IMR-90 (cell line): ENCODE measurements around the gene RNF141. TPM values are rescaled to one million over a fixed set of nuclear protein-coding genes. Genes with fewer than 3 reads are reported as not detected.
A peak's percentile ranks its signal among the peaks of the same experiment; 100 is the strongest.

Experiments
- ATAC-seq: fragments of 200-7000 bp; cut with Tn5 transposase; 2 replicates; pipeline ENCODE4 v1.9.1; 2020; ENCODE audit warnings: low read depth, mild to moderate bottlenecking, moderate library complexity
- BruUV-seq: library from RNA; stranded (reverse); fragments of 400-500 nt; replicated peaks from 2 replicates; lab custom pipeline; 2021; lab: Mats Ljungman, UMichigan
- CTCF ChIA-PET: fragments of 300-600 bp; formaldehyde crosslinking; extraction: SDS; loops from one replicate; lab custom pipeline; 2021; ENCODE audit warnings: antibody characterized with exemption; lab: Yijun Ruan, JAX
- POLR2A ChIA-PET: fragments of 300-600 bp; sonication (Branson Sonifier 250); formaldehyde crosslinking; loops from one replicate; lab custom pipeline; 2022; ENCODE audit warnings: antibody characterized with exemption; ENCODE audit not compliant: unreplicated experiment; lab: Charles Lee
- DNase-seq: peaks from one replicate; pipeline ENCODE4 v3.0.0; 2013
- H2AFZ ChIP-seq: replicated peaks from 2 replicates; pipeline ENCODE3; 2013; ENCODE audit warnings: low read length, mild to moderate bottlenecking; ENCODE audit not compliant: poor library complexity
- H2AK5ac ChIP-seq: 2 replicates; pipeline ENCODE4 v1.6.1; 2013; ENCODE audit warnings: low read depth, low read length, inconsistent platforms
- H2AK9ac ChIP-seq: replicated peaks from 2 replicates; pipeline ENCODE3; 2013; ENCODE audit warnings: mild to moderate bottlenecking, low read depth, low read length, moderate library complexity; ENCODE audit not compliant: poor library complexity
- H2BK120ac ChIP-seq: 2 replicates; pipeline ENCODE4 v1.6.1; 2013; ENCODE audit warnings: low read depth, low read length, inconsistent platforms
- H2BK15ac ChIP-seq: 3 replicates; pipeline ENCODE4 v1.6.1; 2013; ENCODE audit warnings: low read depth, low read length, inconsistent platforms
- H2BK20ac ChIP-seq: 2 replicates; pipeline ENCODE4 v1.6.1; 2013; ENCODE audit warnings: low read depth, mild to moderate bottlenecking, inconsistent platforms, low read length, moderate library complexity
- H2BK5ac ChIP-seq: 2 replicates; pipeline ENCODE4 v1.6.1; 2013; ENCODE audit warnings: mild to moderate bottlenecking, low read depth, low read length, inconsistent platforms; ENCODE audit not compliant: poor library complexity, severe bottlenecking
- H3K14ac ChIP-seq: replicated peaks from 2 replicates; pipeline ENCODE4 v1.6.1; 2013; ENCODE audit warnings: low read depth, low read length, inconsistent platforms
- H3K18ac ChIP-seq: 2 replicates; pipeline ENCODE4 v1.6.1; 2013; ENCODE audit warnings: low read depth, low read length, control low read depth
- H3K23ac ChIP-seq: 2 replicates; pipeline ENCODE4 v1.6.1; 2013; ENCODE audit warnings: low read depth, low read length, inconsistent platforms
- H3K27ac ChIP-seq: 2 replicates; pipeline ENCODE4 v1.5.1; 2013; ENCODE audit warnings: mild to moderate bottlenecking, control low read depth, low read length; ENCODE audit not compliant: insufficient read depth
- H3K27me3 ChIP-seq: 2 replicates; pipeline ENCODE4 v1.6.1; 2013; ENCODE audit warnings: low read length; ENCODE audit not compliant: control insufficient read depth, insufficient read depth
- H3K36me3 ChIP-seq: 2 replicates; pipeline ENCODE4 v1.6.1; 2013; ENCODE audit warnings: low read length, mixed read lengths; ENCODE audit not compliant: control insufficient read depth, insufficient read depth
- H3K4ac ChIP-seq: 2 replicates; pipeline ENCODE4 v1.6.1; 2013; ENCODE audit warnings: low read depth, low read length, inconsistent platforms
- H3K4me1 ChIP-seq: 2 replicates; pipeline ENCODE4 v1.6.1; 2013; ENCODE audit warnings: low read length, mixed read lengths; ENCODE audit not compliant: control insufficient read depth, insufficient read depth
- H3K4me2 ChIP-seq: 2 replicates; pipeline ENCODE4 v1.6.1; 2013; ENCODE audit warnings: low read depth, mild to moderate bottlenecking, control low read depth, low read length, moderate library complexity
- H3K4me3 ChIP-seq: 2 replicates; pipeline ENCODE4 v1.5.1; 2013; ENCODE audit warnings: low read depth, mild to moderate bottlenecking, control low read depth, low read length, moderate library complexity; ENCODE audit not compliant: insufficient read depth
- H3K56ac ChIP-seq: 2 replicates; pipeline ENCODE4 v1.6.1; 2013; ENCODE audit warnings: low read length, inconsistent platforms; ENCODE audit not compliant: insufficient read depth; ENCODE audit errors: extremely low read depth
- H3K79me1 ChIP-seq, 2 experiments: 2 replicates each; pipeline ENCODE4 v1.6.1; 2013; ENCODE audit warnings: low read length in 2 of 2, inconsistent platforms in 1 of 2, low read depth in 1 of 2
- H3K9ac ChIP-seq: 2 replicates; pipeline ENCODE4 v1.6.1; 2013; ENCODE audit warnings: low read depth, low read length, control low read depth
- H3K9me1 ChIP-seq: 2 replicates; pipeline ENCODE4 v1.6.1; 2013; ENCODE audit warnings: low read length, inconsistent platforms; ENCODE audit not compliant: insufficient read depth
- H3K9me3 ChIP-seq: 2 replicates; pipeline ENCODE4 v1.6.1; 2013; ENCODE audit warnings: low read length; ENCODE audit not compliant: control insufficient read depth, insufficient read depth
- H4K20me1 ChIP-seq: 2 replicates; pipeline ENCODE4 v1.6.1; 2013; ENCODE audit warnings: low read length, inconsistent platforms; ENCODE audit not compliant: insufficient read depth
- H4K5ac ChIP-seq: 2 replicates; pipeline ENCODE4 v1.6.1; 2013; ENCODE audit warnings: mild to moderate bottlenecking, low read depth, low read length, control low read depth
- H4K8ac ChIP-seq, 2 experiments: 2 replicates each; pipeline ENCODE4 v1.6.1; 2013; ENCODE audit warnings: low read depth in 2 of 2, low read length in 2 of 2, control low read depth in 1 of 2, inconsistent platforms in 1 of 2
- H4K91ac ChIP-seq: 2 replicates; pipeline ENCODE4 v1.6.1; 2013; ENCODE audit warnings: low read depth, low read length, inconsistent platforms; ENCODE audit not compliant: insufficient read depth
- BHLHE40 ChIP-seq: fragments of 150-350 bp; IDR thresholded peaks from 2 replicates; pipeline ENCODE4 v1.6.1; 2016; ENCODE audit warnings: mild to moderate bottlenecking, low read depth, low read length
- ELK1 ChIP-seq: fragments of 150-350 bp; IDR thresholded peaks from 2 replicates; pipeline ENCODE4 v1.6.1; 2016; ENCODE audit warnings: low read depth, mild to moderate bottlenecking, low read length, moderate library complexity, borderline replicate concordance
- FOS ChIP-seq: fragments of 150-350 bp; IDR thresholded peaks from 2 replicates; pipeline ENCODE4 v1.6.1; 2016; ENCODE audit warnings: low read depth, low read length
- MAFK ChIP-seq: IDR thresholded peaks from 2 replicates; pipeline ENCODE4 v1.6.1; 2012; ENCODE audit warnings: low read depth, low read length, improper control_type of control experiment
- MAZ ChIP-seq: IDR thresholded peaks from 2 replicates; pipeline ENCODE4 v1.6.1; 2012; ENCODE audit warnings: low read depth, mild to moderate bottlenecking, low read length, improper control_type of control experiment, moderate library complexity, borderline replicate concordance
- NFE2L2 ChIP-seq: fragments of 150-350 bp; IDR thresholded peaks from 2 replicates; pipeline ENCODE4 v1.6.1; 2016; ENCODE audit warnings: low read depth, mild to moderate bottlenecking, low read length
- RAD21 ChIP-seq: IDR thresholded peaks from 2 replicates; pipeline ENCODE4 v1.6.1; 2012; ENCODE audit warnings: low read length, improper control_type of control experiment
- SMC3 ChIP-seq: fragments of 150-350 bp; IDR thresholded peaks from 2 replicates; pipeline ENCODE4 v1.6.1; 2016; ENCODE audit warnings: low read depth, mild to moderate bottlenecking, antibody characterized with exemption, low read length, moderate library complexity
- USF2 ChIP-seq: fragments of 150-350 bp; IDR thresholded peaks from 2 replicates; pipeline ENCODE4 v1.6.1; 2017; ENCODE audit warnings: mild to moderate bottlenecking, antibody characterized with exemption, low read length, low read depth
- WGBS, 2 experiments: methylation state at CpG; one replicate each; pipeline versions ENCODE4 v1.1.5 to v1.1.7; 2013; ENCODE audit warnings: missing lambda C conversion rate in 2 of 2; ENCODE audit not compliant: insufficient read length in 1 of 2; ENCODE audit errors: extremely low coverage in 2 of 2; 5-methylcytosine and 5-hydroxymethylcytosine counted together
- dilution Hi-C: fragments of 300-500 bp; cut with HindIII; formaldehyde crosslinking; loops from one replicate; pipeline ENCODE4 v1.14.3; 2018; ENCODE audit warnings: low sequenced_read_pairs; ENCODE audit not compliant: unreplicated experiment
- in situ Hi-C: fragments of 300-500 bp; cut with MboI; formaldehyde crosslinking; loops from 3 replicates; pipeline ENCODE4 v1.14.3; 2019; ENCODE audit warnings: low sequenced_read_pairs, inconsistent platforms, mixed read lengths
- intact Hi-C: fragments of 100-400 bp; cut with micrococcal nuclease; formaldehyde crosslinking; loops from 2 replicates; pipeline ENCODE4 v1.10.0; 2022
- polyA plus RNA-seq, 3 experiments: library from polyadenylated mRNA; depleted of rRNA; stranded (reverse); fragments of >200 nt; gene quantifications; 2 replicates each; pipeline ENCODE4 v1.2.3, GENCODE V29; 2012; ENCODE audit warnings: low replicate concordance in 1 of 3
- total RNA-seq: library from RNA; depleted of rRNA; stranded (reverse); fragments of >200 nt; gene quantifications from 2 replicates; pipeline ENCODE4 v1.2.3, GENCODE V29; 2012

Gene RNF141
- total and polyA plus RNA-seq, 2 of the 4 experiments (the other 2 are of a cell fraction), result 13.8 to 18.6 TPM

- H2AK9ac ChIP-seq, result peak overlapping the region; percentile 59
- H3K27ac ChIP-seq, result peak overlapping the region; percentile 88
- H3K14ac ChIP-seq, result peak overlapping the region; percentile 98
- peak overlapping the region; percentile 48 for H3K4me2 ChIP-seq
- H3K23ac ChIP-seq, result peak overlapping the region; percentile 76
- peak overlapping the region; percentile 100 for H2AK5ac ChIP-seq
- H3K9me1 ChIP-seq, result peaks cover 34% of the 10 kb centered on the region
- H3K9me3 ChIP-seq, result no peaks in the 10 kb centered on the region
- H3K56ac ChIP-seq, result peak overlapping the region; percentile 67
- peak overlapping the region; percentile 68 for H2AFZ ChIP-seq
- H4K20me1 ChIP-seq, result peaks cover 13% of the 10 kb centered on the region
- H3K4ac ChIP-seq, result peak overlapping the region; percentile 97
- peak overlapping the region; percentile 85 for H4K5ac ChIP-seq
- peak overlapping the region; percentile 66 for H3K18ac ChIP-seq
- peak overlapping the region; percentile 95 for H2BK120ac ChIP-seq
- peak overlapping the region; percentile 100 for H2BK15ac ChIP-seq
- ChIA-PET POLR2A (no interaction called here), CTCF (interaction anchor here (0.5 to 1.8 kb wide), 4 partner anchors 9 to 575 kb away, joined by 4 to 5 read pairs (median 4); no protein-coding TSS in a partner anchor)
- peak; percentile 92 for ATAC-seq
- peak; percentile 99 for DNase-seq
- dilution Hi-C loops (no loop called here), in situ Hi-C loops (loop anchor here (5.0 kb wide), 1 partner anchor 78 kb away; no protein-coding TSS in a partner anchor), intact Hi-C loops (loop anchor here (1.0 to 2.0 kb wide), 2 partner anchors 84 to 140 kb away; no protein-coding TSS in a partner anchor)
- 0% methylated on average over 1 of the region's 13 CpGs; no CpG with 5 or more reads in 1 of the 2 experiments for WGBS, 2 experiments
- peaks cover 20 to 49% of the 10 kb centered on the region in 2 experiments for H3K79me1 ChIP-seq
- peak overlapping the region; percentile 94 for H2BK20ac ChIP-seq
- no peak overlapping the region for H3K4me3 ChIP-seq
- no TSS peak for BruUV-seq
- H4K8ac ChIP-seq, result peak overlapping the region; percentile 26 to 83
- H3K36me3 ChIP-seq, result peaks cover 43% of the 10 kb centered on the region
- H2BK5ac ChIP-seq, result peak overlapping the region; percentile 90
- peak overlapping the region; percentile 73 for H3K9ac ChIP-seq
- TF ChIP-seq BHLHE40 (peak; percentile 89), ELK1 (no peak), MAFK (peak; percentile 95), RAD21 (no peak; the same call in 1 of the 2 replicates), FOS (peak; percentile 99), USF2 (peak; percentile 86), MAZ (peak; percentile 35; the same call in 1 of the 2 replicates), NFE2L2 (peak; percentile 100), SMC3 (no peak; the same call in 1 of the 2 replicates)
- H3K27me3 ChIP-seq, result no peaks in the 10 kb centered on the region
- H4K91ac ChIP-seq, result peak overlapping the region; percentile 98
- H3K4me1 ChIP-seq, result peaks cover 22% of the 10 kb centered on the region
These were observed 50.4 kb downstream of the RNF141 start for GRCh38 chr11:10490398-10491241.
